Fibroblast of lung (primary cell): ENCODE data around the gene MRTFA.

Experiments
- CTCF ChIP-seq, 2 donors: IDR thresholded peaks in 1 of 2; conservative IDR thresholded peaks in 1 of 2; 1 replicate in 1 of 2; 2 replicates in 1 of 2; pipeline ENCODE4 v1.5.1; 2011 to 2012; ENCODE audit warnings: low read length in 2 of 2, control low read depth in 1 of 2, inconsistent platforms in 1 of 2, low read depth in 1 of 2, mild to moderate bottlenecking in 1 of 2
- EZH2 ChIP-seq: IDR thresholded peaks from 2 replicates; pipeline ENCODE4 v1.5.1; 2012; ENCODE audit warnings: low read length, control low read depth, mild to moderate bottlenecking; ENCODE audit errors: missing control alignments

GRCh38 chr22:40685406-40685805 is 48.9 kb upstream of the MRTFA start:
- TF ChIP-seq CTCF (conservative IDR thresholded peaks at IDR 0.05 in 1 of 2, IDR thresholded peaks at IDR 0.05 in 1 of 2; ENCODE audit: low read depth in 1 of 2, low read length in 2 of 2) (no peak), EZH2 (no peak)
